SU-DHL-6 (cell line): ENCODE measurements around the gene BCAS4.
A peak's percentile ranks its signal among the peaks of the same experiment; 100 is the strongest.

Source experiments
- H2AFZ ChIP-seq: fragments of 200-600 bp; sonication (generic); 2 replicates; pipeline ENCODE4 v1.6.1; 2014; ENCODE audit warnings: low read depth, mild to moderate bottlenecking, moderate library complexity, mixed read lengths, antibody characterized with exemption, low read length; ENCODE audit not compliant: severe bottlenecking
- H3F3A ChIP-seq: fragments of 200-600 bp; shearing (Covaris generic); 2 replicates; pipeline ENCODE4 v1.6.0; 2016; ENCODE audit warnings: antibody characterized with exemption, mild to moderate bottlenecking; ENCODE audit not compliant: insufficient read depth
- H3K27ac ChIP-seq: fragments of 200-600 bp; sonication (generic); 2 replicates; pipeline ENCODE4 v1.5.1; 2016; ENCODE audit warnings: low read depth, mild to moderate bottlenecking, low read length, moderate library complexity, mixed read lengths
- H3K27me3 ChIP-seq: fragments of 200-600 bp; sonication (generic), shearing (Covaris generic); 2 replicates; pipeline ENCODE4 v1.6.0; 2014; ENCODE audit warnings: mild to moderate bottlenecking, low read length
- H3K36me3 ChIP-seq: fragments of 200-600 bp; sonication (generic); 2 replicates; pipeline ENCODE4 v1.6.1; 2014; ENCODE audit warnings: mild to moderate bottlenecking, low read length, mixed read lengths
- H3K4me2 ChIP-seq: fragments of 300-600, 200-600 bp; shearing (Covaris generic), sonication (generic); 2 replicates; pipeline ENCODE4 v1.6.0; 2014; ENCODE audit warnings: low read length, low read depth, mild to moderate bottlenecking; ENCODE audit not compliant: poor library complexity, severe bottlenecking
- H3K4me3 ChIP-seq: fragments of 200-600 bp; sonication (generic); 2 replicates; pipeline ENCODE4 v1.5.1; 2014; ENCODE audit warnings: antibody characterized with exemption, low read length, mild to moderate bottlenecking, mixed read lengths; ENCODE audit not compliant: insufficient read depth, poor library complexity, severe bottlenecking
- H3K79me2 ChIP-seq: fragments of 200-600 bp; sonication (generic); 2 replicates; pipeline ENCODE4 v1.6.1; 2014; ENCODE audit warnings: mild to moderate bottlenecking, low read length, moderate library complexity; ENCODE audit not compliant: insufficient read depth
- H3K9ac ChIP-seq: fragments of 200-600 bp; sonication (generic); 2 replicates; pipeline ENCODE4 v1.7.0; 2014; ENCODE audit warnings: mild to moderate bottlenecking, low read length
- H3K9me2 ChIP-seq: fragments of 200-600 bp; sonication (generic); replicated peaks from 2 replicates; pipeline ENCODE4 v1.6.1; 2014; ENCODE audit warnings: low read length; ENCODE audit not compliant: insufficient read depth
- H3K9me3 ChIP-seq: fragments of 200-600 bp; sonication (generic); 2 replicates; pipeline ENCODE4 v1.6.1; 2014; ENCODE audit warnings: low read length, mixed read lengths; ENCODE audit not compliant: insufficient read depth
- H4K20me1 ChIP-seq: fragments of 200-600 bp; sonication (generic); 2 replicates; pipeline ENCODE4 v1.6.1; 2014; ENCODE audit warnings: low read depth, mild to moderate bottlenecking, antibody characterized with exemption, low read length, moderate library complexity, mixed read lengths
- EZH2phosphoT487 ChIP-seq: fragments of 200-600 bp; sonication (generic), shearing (Covaris generic); conservative IDR thresholded peaks from 2 replicates; pipeline ENCODE4 v1.6.1; 2018; ENCODE audit warnings: mild to moderate bottlenecking, antibody characterized with exemption, low read length, moderate library complexity, mixed read lengths
- TF ChIP-seq, protein P1 (sequence below): fragments of 200-600 bp; sonication (generic); IDR thresholded peaks from one replicate; pipeline ENCODE4 v1.5.1; 2017; ENCODE audit warnings: antibody characterized with exemption, mild to moderate bottlenecking, low read length, moderate library complexity; ENCODE audit not compliant: insufficient read depth, poor library complexity, severe bottlenecking

Gene BCAS4

DNA sequence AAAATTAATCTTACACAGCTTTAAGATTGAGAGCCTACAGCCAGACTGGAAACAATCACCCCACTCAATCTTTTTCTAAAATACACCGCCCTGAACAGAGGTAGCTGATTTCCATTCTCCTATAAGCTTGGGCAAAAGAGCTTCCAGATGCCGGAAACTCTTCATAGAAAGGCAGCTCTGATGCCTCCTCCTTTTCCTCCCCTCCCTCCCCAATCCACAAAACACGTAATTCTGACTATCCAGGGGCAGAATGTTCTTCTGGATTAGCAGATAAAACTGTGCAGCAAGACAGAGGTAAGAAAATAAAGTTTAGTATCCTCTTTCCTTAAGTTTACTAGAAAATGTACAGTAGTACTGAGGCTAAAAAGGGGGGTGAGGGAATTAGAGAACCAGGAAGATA lies 120.6 kb downstream of the BCAS4 start:
- TF ChIP-seq, protein P1, sequence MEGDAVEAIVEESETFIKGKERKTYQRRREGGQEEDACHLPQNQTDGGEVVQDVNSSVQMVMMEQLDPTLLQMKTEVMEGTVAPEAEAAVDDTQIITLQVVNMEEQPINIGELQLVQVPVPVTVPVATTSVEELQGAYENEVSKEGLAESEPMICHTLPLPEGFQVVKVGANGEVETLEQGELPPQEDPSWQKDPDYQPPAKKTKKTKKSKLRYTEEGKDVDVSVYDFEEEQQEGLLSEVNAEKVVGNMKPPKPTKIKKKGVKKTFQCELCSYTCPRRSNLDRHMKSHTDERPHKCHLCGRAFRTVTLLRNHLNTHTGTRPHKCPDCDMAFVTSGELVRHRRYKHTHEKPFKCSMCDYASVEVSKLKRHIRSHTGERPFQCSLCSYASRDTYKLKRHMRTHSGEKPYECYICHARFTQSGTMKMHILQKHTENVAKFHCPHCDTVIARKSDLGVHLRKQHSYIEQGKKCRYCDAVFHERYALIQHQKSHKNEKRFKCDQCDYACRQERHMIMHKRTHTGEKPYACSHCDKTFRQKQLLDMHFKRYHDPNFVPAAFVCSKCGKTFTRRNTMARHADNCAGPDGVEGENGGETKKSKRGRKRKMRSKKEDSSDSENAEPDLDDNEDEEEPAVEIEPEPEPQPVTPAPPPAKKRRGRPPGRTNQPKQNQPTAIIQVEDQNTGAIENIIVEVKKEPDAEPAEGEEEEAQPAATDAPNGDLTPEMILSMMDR: no peak
- no peak for TF ChIP-seq EZH2phosphoT487
- peaks cover 24% of the 10 kb centered on the region; the same call in 1 of the 2 replicates for H3K36me3 ChIP-seq
- H3K27me3 ChIP-seq: no peaks in the 10 kb centered on the region
- H3K4me3 ChIP-seq: no peak overlapping the region
- H2AFZ ChIP-seq: no peak overlapping the region
- H4K20me1 ChIP-seq: peaks cover 47% of the 10 kb centered on the region
- no peaks in the 10 kb centered on the region for H3K9me3 ChIP-seq
- H3K9me2 ChIP-seq: no peaks in the 10 kb centered on the region
- peaks cover 99% of the 10 kb centered on the region for H3K79me2 ChIP-seq
- peak overlapping the region; percentile 5; the same call in 1 of the 2 replicates for H3K27ac ChIP-seq
- peak overlapping the region; percentile 37 for H3K4me2 ChIP-seq
- H3F3A ChIP-seq: peaks cover 9% of the 10 kb centered on the region; the same call in 1 of the 2 replicates
- H3K9ac ChIP-seq: 0 out of 2 replicates have a peak overlapping the region, but pooled peaks have one; percentile 5

DNA sequence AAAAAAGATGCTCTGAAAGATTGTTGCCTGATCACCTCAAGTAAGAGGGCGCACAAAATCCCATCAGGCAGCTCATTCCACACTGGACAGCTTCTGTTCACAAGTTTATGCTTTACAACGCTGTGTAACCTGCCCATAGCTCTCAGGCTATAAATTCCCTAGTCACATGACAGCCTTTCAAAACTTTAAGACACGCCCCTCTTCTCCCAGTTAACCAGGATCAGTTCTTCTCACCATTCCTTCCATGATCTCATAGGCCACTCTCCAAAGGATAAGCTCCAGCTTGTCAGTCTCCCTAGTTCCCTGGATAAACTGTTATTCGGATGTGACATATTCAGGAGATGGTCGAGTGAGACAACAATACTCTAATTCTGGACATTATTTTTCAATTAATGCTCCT lies 121.4 kb downstream of the BCAS4 start:
- peaks cover 54% of the 10 kb centered on the region for H4K20me1 ChIP-seq
- H2AFZ ChIP-seq: no peak overlapping the region
- no peak overlapping the region for H3K9ac ChIP-seq
- H3K9me3 ChIP-seq: no peaks in the 10 kb centered on the region
- H3K4me3 ChIP-seq: no peak overlapping the region
- peaks cover 11% of the 10 kb centered on the region; the same call in 1 of the 2 replicates for H3F3A ChIP-seq
- no peak for TF ChIP-seq EZH2phosphoT487
- TF ChIP-seq, protein P1: no peak
- peaks cover 99% of the 10 kb centered on the region for H3K79me2 ChIP-seq
- H3K27me3 ChIP-seq: no peaks in the 10 kb centered on the region
- H3K9me2 ChIP-seq: no peaks in the 10 kb centered on the region
- H3K27ac ChIP-seq: no peak overlapping the region
- peaks cover 24% of the 10 kb centered on the region; the same call in 1 of the 2 replicates for H3K36me3 ChIP-seq
- peak overlapping the region; percentile 37 for H3K4me2 ChIP-seq

DNA sequence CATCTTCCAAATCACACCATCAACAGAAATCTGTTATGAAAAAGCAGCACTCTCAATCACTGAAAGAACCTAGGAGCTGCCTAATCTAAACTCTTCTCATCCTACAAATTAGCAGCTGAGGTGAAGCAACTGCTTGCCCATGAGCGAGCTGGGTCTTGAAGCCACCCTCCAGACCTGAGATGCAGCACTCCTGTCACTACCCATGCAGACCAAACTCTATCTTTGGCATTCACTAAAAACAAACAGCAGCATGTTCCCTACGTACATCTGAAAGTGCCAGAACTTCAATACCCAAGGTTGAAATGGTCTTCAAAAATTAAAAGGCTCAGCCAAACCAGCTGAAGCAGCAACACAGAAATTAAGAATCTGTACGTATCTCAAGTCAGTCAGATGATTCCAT lies 122.1 kb downstream of the BCAS4 start:
- H3K4me2 ChIP-seq: peak overlapping the region; percentile 37
- peaks cover 20% of the 10 kb centered on the region; the same call in 1 of the 2 replicates for H3K36me3 ChIP-seq
- no peaks in the 10 kb centered on the region for H3K9me3 ChIP-seq
- no peaks in the 10 kb centered on the region for H3K27me3 ChIP-seq
- H3K79me2 ChIP-seq: peaks cover 99% of the 10 kb centered on the region
- peaks cover 54% of the 10 kb centered on the region for H4K20me1 ChIP-seq
- no peaks in the 10 kb centered on the region for H3K9me2 ChIP-seq
- peaks cover 18% of the 10 kb centered on the region for H3F3A ChIP-seq
- no peak overlapping the region for H2AFZ ChIP-seq
- peak overlapping the region; percentile 26; the same call in 1 of the 2 replicates for H3K27ac ChIP-seq
- no peak overlapping the region for H3K9ac ChIP-seq
- H3K4me3 ChIP-seq: no peak overlapping the region
- TF ChIP-seq, protein P1: no peak
- no peak for TF ChIP-seq EZH2phosphoT487
